HepG2 (cell line): ENCODE data around the gene ARHGAP19.

Experiments used
- AKAP8 ChIP-seq: sonication (generic); formaldehyde crosslinking; IDR thresholded peaks from 2 replicates; pipeline ENCODE4 v1.5.1; 2020; ENCODE audit warnings: mild to moderate bottlenecking, missing genetic modification reagents
- ZNF644 ChIP-seq: IDR thresholded peaks from 2 replicates; pipeline ENCODE4 v1.6.1; 2016; ENCODE audit warnings: low read depth

- TF ChIP-seq AKAP8 (CRISPR knock-in tag) (no peak), ZNF644 (CRISPR knock-in tag) (no peak)
Observed at GRCh38 chr10:97261183-97261582, 31.3 kb downstream of the ARHGAP19 start.
